H1 (cell line): ENCODE data around the gene STAT5A. TPM values are rescaled to one million over a fixed set of nuclear protein-coding genes. Genes with fewer than 3 reads are reported as not detected.

Source experiments
- CTCF ChIA-PET: fragments of 300-600 bp; sonication (Branson Sonifier 250); formaldehyde crosslinking; loops from one replicate; lab custom pipeline; 2021; ENCODE audit not compliant: partially characterized antibody; lab: Charles Lee
- POLR2A ChIA-PET: fragments of 300-600 bp; sonication (Branson Sonifier 250); formaldehyde crosslinking; loops from one replicate; lab custom pipeline; 2021; ENCODE audit warnings: inconsistent platforms; ENCODE audit not compliant: partially characterized antibody; lab: Charles Lee
- DNase-seq, 2 experiments: peaks; one replicate each; pipeline versions ENCODE4 v3.0.0 to v3.0.0-alpha.2; 2010 to 2022; ENCODE audit warnings: low spot score in 2 of 2, low read depth in 1 of 2, mixed read lengths in 1 of 2
- FAIRE-seq: peaks from 2 replicates; lab custom pipeline; 2011; peaks lifted over from hg19 to GRCh38; lab: Jason Lieb, UNC
- H2AFZ ChIP-seq: 2 replicates; pipeline ENCODE4 v1.8.1; 2012; ENCODE audit warnings: low read length, inconsistent platforms
- H2AK5ac ChIP-seq: 2 replicates; pipeline ENCODE4 v1.6.1; 2013; ENCODE audit warnings: low read depth, low read length
- H2BK120ac ChIP-seq: replicated peaks from 2 replicates; pipeline ENCODE3; 2013; ENCODE audit warnings: low read depth, low read length, inconsistent platforms
- H2BK12ac ChIP-seq: 2 replicates; pipeline ENCODE4 v1.6.1; 2013; ENCODE audit warnings: low read depth, low read length
- H2BK15ac ChIP-seq: 2 replicates; pipeline ENCODE4 v1.6.1; 2013; ENCODE audit warnings: low read length
- H2BK20ac ChIP-seq: 2 replicates; pipeline ENCODE4 v1.6.1; 2013; ENCODE audit warnings: low read length
- H2BK5ac ChIP-seq: 2 replicates; pipeline ENCODE4 v1.6.1; 2013; ENCODE audit warnings: low read depth, low read length
- H3K14ac ChIP-seq: 2 replicates; pipeline ENCODE4 v1.6.1; 2013; ENCODE audit warnings: inconsistent platforms; ENCODE audit not compliant: insufficient read length
- H3K18ac ChIP-seq: 2 replicates; pipeline ENCODE4 v1.6.1; 2013; ENCODE audit warnings: low read length; ENCODE audit errors: extremely low read depth
- H3K23ac ChIP-seq: 2 replicates; pipeline ENCODE4 v1.6.1; 2013; ENCODE audit warnings: inconsistent platforms; ENCODE audit not compliant: insufficient read length
- H3K23me2 ChIP-seq: 2 replicates; pipeline ENCODE4 v1.6.1; 2013; ENCODE audit warnings: low read depth, low read length
- H3K27ac ChIP-seq: 2 replicates; pipeline ENCODE4 v1.6.1; 2011; ENCODE audit warnings: low read depth, low read length, inconsistent platforms
- H3K27me3 ChIP-seq, 4 experiments: replicated peaks in 1 of 4; 1 replicate in 1 of 4; 2 replicates in 3 of 4; pipeline versions ENCODE4 v1.6.1 to v1.8.1; 2011 to 2013; ENCODE audit warnings: low read length in 3 of 4, mild to moderate bottlenecking in 3 of 4, inconsistent platforms in 2 of 4, mixed read lengths in 2 of 4, moderate library complexity in 1 of 4; ENCODE audit not compliant: control insufficient read depth in 3 of 4, insufficient read depth in 3 of 4; ENCODE audit errors: extremely low read depth in 1 of 4
- H3K36me3 ChIP-seq, 4 experiments: 2 replicates each; pipeline versions ENCODE4 v1.6.1 to v1.8.1; 2011 to 2013; ENCODE audit warnings: mild to moderate bottlenecking in 4 of 4, low read length in 3 of 4, moderate library complexity in 2 of 4, control low read depth in 1 of 4, inconsistent platforms in 1 of 4; ENCODE audit not compliant: insufficient read depth in 4 of 4, control insufficient read depth in 2 of 4
- H3K4ac ChIP-seq: replicated peaks from 2 replicates; pipeline ENCODE3; 2013; ENCODE audit warnings: low read length, low read depth, mixed read lengths, inconsistent platforms; ENCODE audit not compliant: insufficient read length
- H3K4me1 ChIP-seq, 4 experiments: replicated peaks in 1 of 4; 1 replicate in 1 of 4; 2 replicates in 3 of 4; pipeline versions ENCODE4 v1.6.1 to v1.8.1; 2011 to 2013; ENCODE audit warnings: low read length in 3 of 4, inconsistent platforms in 2 of 4, mixed read lengths in 1 of 4; ENCODE audit not compliant: insufficient read depth in 4 of 4, control insufficient read depth in 3 of 4
- H3K4me2 ChIP-seq, 2 experiments: 2 replicates each; pipeline versions ENCODE4 v1.6.1 to v1.8.1; 2011 to 2013; ENCODE audit warnings: low read depth in 2 of 2, low read length in 2 of 2, control low read depth in 1 of 2, inconsistent platforms in 1 of 2, mild to moderate bottlenecking in 1 of 2; ENCODE audit not compliant: insufficient read depth in 1 of 2
- H3K4me3 ChIP-seq, 4 experiments: fragments of 200-600, 300-600 bp in 1 of 4; sonication (generic), shearing (Covaris generic), sonication (Bioruptor Twin) in 1 of 4; 2 replicates each; pipeline versions ENCODE4 v1.5.1 to v1.8.1; 2011 to 2016; ENCODE audit warnings: low read length in 4 of 4, low read depth in 3 of 4, control low read depth in 2 of 4, inconsistent platforms in 2 of 4, mild to moderate bottlenecking in 2 of 4, mixed read lengths in 1 of 4, moderate library complexity in 1 of 4; ENCODE audit not compliant: insufficient read depth in 2 of 4; ENCODE audit errors: extremely low read depth in 1 of 4
- H3K56ac ChIP-seq: replicated peaks from 2 replicates; pipeline ENCODE3; 2013; ENCODE audit warnings: low read depth, mild to moderate bottlenecking, mixed read lengths, low read length, inconsistent platforms; ENCODE audit not compliant: insufficient read length
- H3K79me1 ChIP-seq: 2 replicates; pipeline ENCODE4 v1.6.1; 2013; ENCODE audit warnings: low read depth, low read length, control low read depth
- H3K79me2 ChIP-seq, 2 experiments: 2 replicates each; pipeline versions ENCODE4 v1.6.1 to v1.8.1; 2012 to 2013; ENCODE audit warnings: low read length in 2 of 2, mild to moderate bottlenecking in 2 of 2, inconsistent platforms in 1 of 2; ENCODE audit not compliant: insufficient read depth in 2 of 2, control insufficient read depth in 1 of 2
- H3K9ac ChIP-seq, 4 experiments: replicated peaks in 1 of 4; 1 replicate in 1 of 4; 2 replicates in 3 of 4; pipeline versions ENCODE4 v1.6.1 to v1.8.1; 2011 to 2013; ENCODE audit warnings: low read depth in 3 of 4, low read length in 3 of 4, control low read depth in 2 of 4, mild to moderate bottlenecking in 2 of 4, moderate library complexity in 2 of 4, inconsistent platforms in 1 of 4; ENCODE audit errors: extremely low read depth in 1 of 4
- H3K9me3 ChIP-seq, 2 experiments: 2 replicates each; pipeline versions ENCODE4 v1.6.1 to v1.8.1; 2012 to 2013; ENCODE audit warnings: mild to moderate bottlenecking in 2 of 2, moderate library complexity in 2 of 2, control low read depth in 1 of 2, inconsistent platforms in 1 of 2, low read depth in 1 of 2, low read length in 1 of 2, mixed read lengths in 1 of 2; ENCODE audit not compliant: insufficient read depth in 2 of 2
- H4K20me1 ChIP-seq, 2 experiments: replicated peaks in 1 of 2; 2 replicates each; pipeline versions ENCODE3 to v1.8.1; 2011 to 2013; ENCODE audit warnings: inconsistent platforms in 2 of 2, low read length in 2 of 2, mild to moderate bottlenecking in 1 of 2; ENCODE audit not compliant: insufficient read depth in 2 of 2, control insufficient read depth in 1 of 2
- H4K5ac ChIP-seq: 2 replicates; pipeline ENCODE4 v1.6.1; 2013; ENCODE audit warnings: low read length, low read depth, mixed read lengths, inconsistent platforms; ENCODE audit not compliant: insufficient read length
- H4K8ac ChIP-seq: 2 replicates; pipeline ENCODE4 v1.8.0; 2013; ENCODE audit warnings: mild to moderate bottlenecking, moderate library complexity, low read length, inconsistent platforms; ENCODE audit not compliant: insufficient read depth; ENCODE audit errors: extremely low read depth
- H4K91ac ChIP-seq: replicated peaks from 2 replicates; pipeline ENCODE3; 2013; ENCODE audit warnings: low read length, mixed read lengths, inconsistent platforms; ENCODE audit not compliant: insufficient read length
- YY1 ChIP-seq: IDR thresholded peaks from 2 replicates; pipeline ENCODE4 v1.6.1; 2011; ENCODE audit warnings: low read depth, mild to moderate bottlenecking, low read length
- whole genome bisulfite sequencing, 2 experiments: shearing (Covaris generic) in 1 of 2; methylation state at CpG; one replicate each; pipeline versions ENCODE4 v1.1.6 to v1.1.7; 2013 to 2015; ENCODE audit warnings: low lambda C conversion rate in 2 of 2, mixed read lengths in 2 of 2, inconsistent platforms in 1 of 2, low coverage in 1 of 2, missing lambda C conversion rate in 1 of 2; ENCODE audit not compliant: insufficient replicate concordance in 2 of 2, insufficient coverage in 1 of 2, insufficient read length in 1 of 2; ENCODE audit errors: extremely low coverage in 1 of 2, missing lambda C conversion rate in 1 of 2; 5-methylcytosine and 5-hydroxymethylcytosine counted together
- polyA plus RNA-seq, 7 experiments: library from polyadenylated mRNA; depleted of rRNA in 3 of 7; stranded (reverse) in 5 of 7; unstranded in 2 of 7; fragments of >200 nt in 5 of 7; fragments of 200-250 nt in 2 of 7; gene quantifications; 1 replicate in 5 of 7; 2 replicates in 1 of 7; 4 replicates in 1 of 7; pipeline versions ENCODE4 v1.2.1 to v1.2.3, GENCODE V29; 2011 to 2013; ENCODE audit warnings: missing spikeins in 2 of 7, mixed read lengths in 2 of 7
- total RNA-seq: library from RNA; stranded (reverse); fragmentation: NEBNext Ultra II Directional; extraction: Animal tissue kit (Norgen Biotek cat#: 25700); gene quantifications from 2 replicates; pipeline ENCODE4 v1.2.1, GENCODE V29; 2021
- TF ChIP-seq, protein P1 (sequence below): IDR thresholded peaks from 2 replicates; pipeline ENCODE4 v1.6.1; 2012; ENCODE audit warnings: low read length, inconsistent platforms

The STAT5A gene
- total and polyA plus RNA-seq, 2 of the 8 experiments (the other 6 are each of a cell fraction or from before 2014, with no cell fraction given): 4.2 to 5.4 TPM

DNA sequence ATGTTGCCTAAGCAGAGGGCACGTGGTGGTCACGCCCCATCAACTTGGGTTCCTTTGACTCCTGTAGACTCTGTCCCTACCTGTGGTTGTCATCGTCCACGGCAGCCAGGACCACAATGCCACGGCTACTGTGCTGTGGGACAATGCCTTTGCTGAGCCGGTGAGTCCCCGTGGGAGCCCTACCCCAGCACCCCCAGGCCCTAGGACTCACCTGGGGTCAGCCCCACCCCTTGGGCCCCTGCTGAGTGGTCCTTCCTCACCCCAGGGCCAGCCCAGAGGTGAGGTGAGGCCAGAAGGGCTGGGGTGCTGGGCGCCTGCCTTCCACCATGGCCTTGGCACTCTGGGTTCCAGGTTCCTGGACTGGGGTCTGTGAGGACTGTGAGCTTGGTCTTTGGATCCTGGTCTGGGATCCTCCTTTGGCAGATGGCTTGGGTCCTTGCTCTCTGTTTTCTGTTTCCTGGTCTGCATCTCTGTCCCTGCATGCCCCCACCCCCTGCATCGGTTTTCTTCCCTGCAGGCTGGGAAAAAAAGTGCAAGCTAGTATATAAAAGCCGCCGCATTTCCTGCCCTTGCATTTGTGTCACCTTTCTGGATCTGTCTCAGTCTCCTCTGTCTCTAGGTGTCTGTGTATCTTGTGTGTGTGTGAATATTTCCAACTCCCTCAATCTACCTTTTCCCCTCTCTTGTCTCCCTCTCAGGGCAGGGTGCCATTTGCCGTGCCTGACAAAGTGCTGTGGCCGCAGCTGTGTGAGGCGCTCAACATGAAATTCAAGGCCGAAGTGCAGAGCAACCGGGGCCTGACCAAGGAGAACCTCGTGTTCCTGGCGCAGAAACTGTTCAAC lies 17.5 kb downstream of the STAT5A start:
- Histone ChIP-seq H3K14ac (no peak overlapping the region), H4K5ac (no peak overlapping the region), H2BK12ac (no peak overlapping the region), H2AK5ac (no peak overlapping the region), H3K4ac (no peak overlapping the region), H3K9me3 (no peaks in the 10 kb centered on the region), H3K27me3 (no peaks in the 10 kb centered on the region), H3K27ac (no peak overlapping the region), H4K20me1 (peaks cover 0 to 3% of the 10 kb centered on the region in 2 experiments), H3K18ac (no peak overlapping the region; the same call in 1 of the 2 replicates), H3K9ac (no peak overlapping the region), H3K4me2 (no peak overlapping the region), H2BK20ac (no peak overlapping the region), H3K23me2 (no peaks in the 10 kb centered on the region), H3K4me3 (no peak overlapping the region), H4K91ac (no peak overlapping the region), H2AFZ (no peak overlapping the region), H2BK120ac (no peak overlapping the region), H3K23ac (no peak overlapping the region), H2BK15ac (no peak overlapping the region), H3K36me3 (no peaks in the 10 kb centered on the region), H4K8ac (no peak overlapping the region), H3K4me1 (peaks cover 0 to 5% (median 4%) of the 10 kb centered on the region in 4 experiments; a peak in 4 of 7 replicates), H2BK5ac (no peak overlapping the region), H3K79me2 (no peaks in the 10 kb centered on the region), H3K79me1 (no peaks in the 10 kb centered on the region), H3K56ac (no peak overlapping the region)
- ChIA-PET POLR2A (interaction anchor here (1.4 kb wide), 1 partner anchor 30 kb away, joined by 3 read pairs; no protein-coding TSS in a partner anchor), CTCF (interaction anchor here (0.5 to 2.2 kb wide), 4 partner anchors 12 to 105 kb away, joined by 3 to 11 read pairs (median 4); no protein-coding TSS in a partner anchor)
- WGBS, 2 experiments: 94% methylated on average over 16 of the region's 18 CpGs; no CpG with 5 or more reads in 1 of the 2 experiments
- no peak for DNase-seq
- no peak for FAIRE-seq
- TF ChIP-seq, protein P1, sequence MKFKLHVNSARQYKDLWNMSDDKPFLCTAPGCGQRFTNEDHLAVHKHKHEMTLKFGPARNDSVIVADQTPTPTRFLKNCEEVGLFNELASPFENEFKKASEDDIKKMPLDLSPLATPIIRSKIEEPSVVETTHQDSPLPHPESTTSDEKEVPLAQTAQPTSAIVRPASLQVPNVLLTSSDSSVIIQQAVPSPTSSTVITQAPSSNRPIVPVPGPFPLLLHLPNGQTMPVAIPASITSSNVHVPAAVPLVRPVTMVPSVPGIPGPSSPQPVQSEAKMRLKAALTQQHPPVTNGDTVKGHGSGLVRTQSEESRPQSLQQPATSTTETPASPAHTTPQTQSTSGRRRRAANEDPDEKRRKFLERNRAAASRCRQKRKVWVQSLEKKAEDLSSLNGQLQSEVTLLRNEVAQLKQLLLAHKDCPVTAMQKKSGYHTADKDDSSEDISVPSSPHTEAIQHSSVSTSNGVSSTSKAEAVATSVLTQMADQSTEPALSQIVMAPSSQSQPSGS: no peak
- no peak for TF ChIP-seq YY1
